Prostate gland (tissue), 2 donors: ENCODE data around the gene MRPS5. TPM values are rescaled to one million over a fixed set of nuclear protein-coding genes. Genes with fewer than 3 reads are reported as not detected.

ENCODE experiments used
- DNase-seq: peaks from one replicate; pipeline ENCODE4 v3.0.0-alpha.2; 2019; ENCODE audit warnings: low spot score
- H3K27ac ChIP-seq, 2 donors: fragments of 200-600 bp; sonication (generic); 2 replicates each; pipeline ENCODE4 v1.5.1; 2017 to 2019
- H3K27me3 ChIP-seq: fragments of 200-600 bp; sonication (generic); replicated peaks from 2 replicates; pipeline ENCODE4 v1.5.1; 2019; ENCODE audit not compliant: insufficient read depth
- H3K36me3 ChIP-seq, 2 donors: fragments of 200-600 bp; sonication (generic); 1 replicate in 1 of 2; 2 replicates in 1 of 2; pipeline versions ENCODE4 v1.5.1 to v1.8.1; 2017 to 2019
- H3K4me1 ChIP-seq: fragments of 200-600 bp; sonication (generic); replicated peaks from 2 replicates; pipeline ENCODE4 v1.5.1; 2019
- H3K4me3 ChIP-seq, 2 donors: fragments of 200-600 bp; sonication (generic); 2 replicates each; pipeline ENCODE4 v1.5.1; 2017 to 2019
- H3K9me3 ChIP-seq: fragments of 200-600 bp; sonication (generic); 2 replicates; pipeline ENCODE4 v1.5.1; 2017
- CTCF ChIP-seq, 4 experiments: fragments of 200-600 bp in 2 of 4; fragments of 450-650 bp in 2 of 4; sonication (generic) in 2 of 4; IDR thresholded peaks; 1 replicate in 3 of 4; 2 replicates in 1 of 4; pipeline ENCODE4 v1.5.1; 2016 to 2019; ENCODE audit warnings: antibody characterized with exemption in 4 of 4, mild to moderate bottlenecking in 2 of 4, moderate library complexity in 2 of 4
- POLR2A ChIP-seq: fragments of 450-650 bp; IDR thresholded peaks from one replicate; pipeline ENCODE4 v1.6.1; 2016; ENCODE audit warnings: antibody characterized with exemption, mild to moderate bottlenecking
- POLR2AphosphoS5 ChIP-seq: sonication (generic); formaldehyde crosslinking; IDR thresholded peaks from one replicate; pipeline ENCODE4 v1.6.1; 2017; ENCODE audit warnings: antibody characterized with exemption
- WGBS: methylation state at CpG from one replicate; pipeline ENCODE4 v1.1.5; 2018; 5-methylcytosine and 5-hydroxymethylcytosine counted together
- intact Hi-C: fragments of 100-400 bp; cut with DNase I; formaldehyde crosslinking; loops from one replicate; pipeline ENCODE4 v1.14.2; 2022
- total RNA-seq, 2 donors: library from RNA; depleted of rRNA; stranded (reverse); fragments of >200 nt; gene quantifications; one replicate each; pipeline ENCODE4 v1.1.0, GENCODE V29; 2016

Gene MRPS5
- total RNA-seq, 2 donors from 2014 or later: 35.0 to 49.9 TPM

GRCh38 chr2:95050385-95051300, 71.0 kb downstream of the MRPS5 start:
- WGBS: 53% methylated on average over 6 of the region's 7 CpGs
- Histone ChIP-seq H3K9me3 (no peaks in the 10 kb centered on the region), H3K4me1 (no peaks in the 10 kb centered on the region), H3K36me3 (no peaks in the 10 kb centered on the region), H3K27me3 (no peaks in the 10 kb centered on the region), H3K27ac (no peak overlapping the region), H3K4me3 (no peak overlapping the region)
- no peak for DNase-seq
- intact Hi-C loops: no loop called here
- TF ChIP-seq POLR2A: no peak
- no peak for TF ChIP-seq CTCF (IDR thresholded peaks at IDR 0.05)
- no peak for TF ChIP-seq POLR2AphosphoS5

- no peak for TF ChIP-seq CTCF (IDR thresholded peaks at IDR 0.05)
- no peak for TF ChIP-seq POLR2A
- no peak for TF ChIP-seq POLR2AphosphoS5
- Histone ChIP-seq H3K4me3 (no peak overlapping the region), H3K4me1 (no peaks in the 10 kb centered on the region), H3K36me3 (no peaks in the 10 kb centered on the region), H3K9me3 (no peaks in the 10 kb centered on the region), H3K27ac (no peak overlapping the region), H3K27me3 (no peaks in the 10 kb centered on the region)
- intact Hi-C loops: no loop called here
- WGBS: 94% methylated on average over 6 of the region's 6 CpGs
- no peak for DNase-seq
These were observed 71.6 kb downstream of the MRPS5 start for GRCh38 chr2:95049961-95050360.

GRCh38 chr2:95049683-95049955, 72.0 kb downstream of the MRPS5 start:
- intact Hi-C loops: no loop called here
- no peak for TF ChIP-seq POLR2AphosphoS5
- no peak for TF ChIP-seq POLR2A
- TF ChIP-seq CTCF (IDR thresholded peaks at IDR 0.05): no peak
- Histone ChIP-seq H3K4me1 (no peaks in the 10 kb centered on the region), H3K27me3 (no peaks in the 10 kb centered on the region), H3K27ac (no peak overlapping the region), H3K9me3 (no peaks in the 10 kb centered on the region), H3K36me3 (no peaks in the 10 kb centered on the region), H3K4me3 (no peak overlapping the region)
- 95% methylated on average over 10 of the region's 10 CpGs for WGBS
- no peak for DNase-seq

- TF ChIP-seq POLR2AphosphoS5 (no peak), POLR2A (no peak), CTCF (IDR thresholded peaks at IDR 0.05) (no peak)
These were observed 72.6 kb downstream of the MRPS5 start for GRCh38 chr2:95048825-95049682.

More at GRCh38 chr2:95048825-95049682, 72.6 kb downstream of the MRPS5 start:
- 85% methylated on average over 15 of the region's 15 CpGs for WGBS
- Histone ChIP-seq H3K27ac (no peak overlapping the region), H3K27me3 (no peaks in the 10 kb centered on the region), H3K9me3 (no peaks in the 10 kb centered on the region), H3K4me3 (no peak overlapping the region), H3K4me1 (no peaks in the 10 kb centered on the region), H3K36me3 (no peaks in the 10 kb centered on the region)
- intact Hi-C loops: no loop called here
- DNase-seq: no peak
